HG02678 (cell line): ENCODE measurements around the gene GPR89B.
A peak's percentile ranks its signal among the peaks of the same experiment; 100 is the strongest.
"Not testable (repeated sequence)": the region's sequence is repeated elsewhere in the genome, so short reads cannot be mapped to it uniquely, and the experiment has no call there.

Experiments used
- ATAC-seq: cut with Tn5 transposase; IDR thresholded peaks from one replicate; pipeline ENCODE4 v1.9.1; 2021; ENCODE audit warnings: mild to moderate bottlenecking, moderate library complexity; ENCODE audit not compliant: unreplicated experiment

Gene GPR89B

GRCh38 chr1:148027004-148027403 is 98.8 kb downstream of the GPR89B start:
- not testable (repeated sequence) for ATAC-seq

DNA sequence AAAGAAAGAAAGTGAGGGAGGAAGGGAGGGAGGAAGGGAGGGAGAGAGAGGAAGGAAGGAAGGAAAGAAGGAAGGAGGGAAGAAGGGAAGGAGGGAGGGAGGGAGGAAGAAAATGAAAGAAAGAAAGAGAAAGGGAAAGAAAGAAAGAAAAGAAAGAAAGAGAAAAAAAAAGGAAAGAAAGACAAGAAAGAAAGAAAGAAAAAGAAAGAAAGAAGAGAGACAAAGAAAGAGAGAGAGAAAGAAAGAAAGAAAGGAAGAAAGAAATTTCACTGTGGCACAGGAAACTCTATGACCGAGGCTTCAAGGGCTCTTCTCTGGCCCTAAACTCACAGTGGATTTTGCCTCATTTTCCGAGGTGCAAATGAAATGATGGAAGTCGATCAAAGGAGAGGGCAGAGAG is 104.0 kb downstream of the GPR89B start:
- not testable (repeated sequence) for ATAC-seq

DNA sequence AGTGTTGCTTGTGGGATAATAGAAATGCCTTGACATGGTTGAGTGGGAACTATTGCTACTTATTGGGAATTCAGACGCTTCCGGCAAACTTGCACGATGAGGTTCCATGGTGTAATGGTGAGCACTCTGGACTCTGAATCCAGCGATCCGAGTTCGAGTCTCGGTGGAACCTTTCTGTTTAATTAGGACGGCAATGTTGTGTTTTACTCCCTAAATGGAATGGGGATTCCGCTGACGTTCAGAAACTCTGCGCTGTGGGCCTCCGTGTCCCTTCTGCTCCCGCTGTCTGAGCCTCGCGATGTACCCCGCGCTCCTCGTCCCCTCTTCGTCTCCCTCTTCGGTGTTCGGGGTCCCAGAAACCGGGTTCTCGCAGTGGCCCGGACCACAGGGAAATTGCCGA is 104.5 kb downstream of the GPR89B start:
- not testable (repeated sequence) for ATAC-seq

DNA sequence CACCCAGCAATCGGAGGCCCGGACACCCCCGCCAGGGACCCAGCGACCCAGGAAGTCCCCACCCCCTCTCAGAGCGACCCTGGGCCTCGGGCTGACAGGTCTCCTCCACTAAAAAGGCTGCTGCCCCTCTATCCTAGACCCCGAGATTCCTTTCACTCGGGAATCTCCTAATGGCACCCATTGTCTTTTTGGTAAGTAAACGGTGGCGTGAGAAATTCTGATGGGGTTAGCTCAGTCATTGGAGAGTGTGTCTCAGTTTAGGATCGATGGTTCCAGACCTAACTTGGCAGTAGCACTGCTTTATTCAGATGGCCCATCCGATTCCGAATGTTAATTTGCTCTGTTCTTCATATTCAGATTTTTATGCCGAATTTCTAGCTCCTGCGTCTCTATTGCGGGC is 104.9 kb downstream of the GPR89B start:
- not testable (repeated sequence) for ATAC-seq

- peak; percentile 15 for ATAC-seq
Observed at GRCh38 chr1:148037850-148038461, 109.7 kb downstream of the GPR89B start.

- peak; percentile 76 for ATAC-seq
Observed at GRCh38 chr1:148038462-148039333, 110.5 kb downstream of the GPR89B start.
